22Rv1 (cell line): ENCODE results near the gene STK16.

ENCODE experiments used
- ZFX ChIP-seq: fragments of 450-650 bp; IDR thresholded peaks from 2 replicates; pipeline ENCODE4 v1.6.1; 2017; ENCODE audit warnings: antibody characterized with exemption, borderline replicate concordance
- TF ChIP-seq, protein P1 (sequence below): fragments of 450-650 bp; IDR thresholded peaks from 2 replicates; pipeline ENCODE4 v1.5.1; 2017; ENCODE audit warnings: mild to moderate bottlenecking

DNA sequence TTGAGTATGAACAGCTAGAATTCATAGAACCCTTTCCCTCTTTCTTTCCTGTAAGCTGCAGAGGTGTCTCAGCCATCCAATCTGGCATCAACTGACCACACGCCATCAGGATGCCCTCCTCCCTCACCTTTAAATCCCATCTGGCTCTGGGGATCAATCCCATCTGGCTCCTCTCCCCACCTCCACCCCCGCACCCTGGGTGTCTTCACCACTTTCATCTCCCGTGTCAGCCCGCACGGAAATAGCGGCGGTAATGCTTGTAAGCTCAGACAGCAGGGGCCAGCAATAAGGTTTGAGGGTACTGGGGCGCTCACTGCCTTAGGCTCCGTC is 7.3 kb downstream of the STK16 start:
- TF ChIP-seq, protein P1, sequence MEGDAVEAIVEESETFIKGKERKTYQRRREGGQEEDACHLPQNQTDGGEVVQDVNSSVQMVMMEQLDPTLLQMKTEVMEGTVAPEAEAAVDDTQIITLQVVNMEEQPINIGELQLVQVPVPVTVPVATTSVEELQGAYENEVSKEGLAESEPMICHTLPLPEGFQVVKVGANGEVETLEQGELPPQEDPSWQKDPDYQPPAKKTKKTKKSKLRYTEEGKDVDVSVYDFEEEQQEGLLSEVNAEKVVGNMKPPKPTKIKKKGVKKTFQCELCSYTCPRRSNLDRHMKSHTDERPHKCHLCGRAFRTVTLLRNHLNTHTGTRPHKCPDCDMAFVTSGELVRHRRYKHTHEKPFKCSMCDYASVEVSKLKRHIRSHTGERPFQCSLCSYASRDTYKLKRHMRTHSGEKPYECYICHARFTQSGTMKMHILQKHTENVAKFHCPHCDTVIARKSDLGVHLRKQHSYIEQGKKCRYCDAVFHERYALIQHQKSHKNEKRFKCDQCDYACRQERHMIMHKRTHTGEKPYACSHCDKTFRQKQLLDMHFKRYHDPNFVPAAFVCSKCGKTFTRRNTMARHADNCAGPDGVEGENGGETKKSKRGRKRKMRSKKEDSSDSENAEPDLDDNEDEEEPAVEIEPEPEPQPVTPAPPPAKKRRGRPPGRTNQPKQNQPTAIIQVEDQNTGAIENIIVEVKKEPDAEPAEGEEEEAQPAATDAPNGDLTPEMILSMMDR = no peak
- TF ChIP-seq ZFX = no peak
